AG09319 (cell line): ENCODE measurements around the gene ZNF549.

ENCODE experiments used
- DNase-seq: peaks from one replicate; pipeline ENCODE4 v3.0.0-alpha.2; 2010; ENCODE audit warnings: low read depth; ENCODE audit errors: extremely low read depth
- CTCF ChIP-seq: IDR thresholded peaks from 2 replicates; pipeline ENCODE4 v1.5.1; 2011; ENCODE audit warnings: low read depth, mild to moderate bottlenecking, inconsistent platforms, low read length, moderate library complexity

Gene ZNF549

GRCh38 chr19:57537953-57538547 is 10.9 kb downstream of the ZNF549 start:
- no peak for TF ChIP-seq CTCF
- DNase-seq: no peak

GRCh38 chr19:57546513-57546912 is 19.4 kb downstream of the ZNF549 start:
- no peak for TF ChIP-seq CTCF
- no peak for DNase-seq

- no peak for TF ChIP-seq CTCF
- no peak for DNase-seq
Measured at GRCh38 chr19:57552432-57552831, 25.3 kb downstream of the ZNF549 start.

GRCh38 chr19:57557659-57558058 is 30.5 kb downstream of the ZNF549 start:
- DNase-seq: no peak
- no peak for TF ChIP-seq CTCF

GRCh38 chr19:57558525-57558924 is 31.4 kb downstream of the ZNF549 start:
- DNase-seq: no peak
- TF ChIP-seq CTCF: no peak; the same call in 1 of the 2 replicates

GRCh38 chr19:57559008-57559403 is 31.9 kb downstream of the ZNF549 start:
- no peak for DNase-seq
- no peak for TF ChIP-seq CTCF

- peak; percentile 50 for DNase-seq
- TF ChIP-seq CTCF: no peak
Measured at GRCh38 chr19:57559404-57560025, 32.4 kb downstream of the ZNF549 start, which contains the start of gene ZNF550. TSS of gene ZNF550 (minus strand) at chr19:57559863. CDS start at chr19:57559682, 181 bp downstream.
